K562 (cell line): ENCODE measurements around the gene ESR2. TPM values are rescaled to one million over a fixed set of nuclear protein-coding genes. Genes with fewer than 3 reads are reported as not detected.

ENCODE experiments used
- ATF1 ChIP-seq, 2 experiments: fragments of 450-650 bp in 1 of 2; IDR thresholded peaks; 2 replicates each; pipeline ENCODE4 v1.6.1; 2016; ENCODE audit warnings: missing compliant biosample characterization in 1 of 2, missing genetic modification characterization in 1 of 2
- DNMT1 ChIP-seq: fragments of 450-650 bp; IDR thresholded peaks from 2 replicates; pipeline ENCODE4 v1.6.1; 2016; ENCODE audit warnings: antibody characterized with exemption, mild to moderate bottlenecking
- EGR1 ChIP-seq: fragments of 450-650 bp; conservative IDR thresholded peaks from 2 replicates; pipeline ENCODE4 v1.6.1; 2017; ENCODE audit warnings: mild to moderate bottlenecking
- ETV1 ChIP-seq: fragments of 450-650 bp; conservative IDR thresholded peaks from 2 replicates; pipeline ENCODE4 v1.6.1; 2016; ENCODE audit warnings: missing genetic modification characterization, control low read depth, low read depth, missing compliant biosample characterization
- FOXP1 ChIP-seq: sonication (generic); formaldehyde crosslinking; IDR thresholded peaks from 2 replicates; pipeline ENCODE4 v1.8.0; 2022; ENCODE audit warnings: mild to moderate bottlenecking, missing genetic modification reagents
- KAT2B ChIP-seq: IDR thresholded peaks from one replicate; pipeline ENCODE4 v1.6.1; 2012; ENCODE audit warnings: low read depth, mild to moderate bottlenecking, control low read depth, inconsistent platforms, low read length, moderate library complexity
- MEF2A ChIP-seq: IDR thresholded peaks from 2 replicates; pipeline ENCODE4 v1.6.1; 2011; ENCODE audit warnings: low read depth, mild to moderate bottlenecking, low read length, moderate library complexity; ENCODE audit not compliant: control insufficient read depth
- NFATC3 ChIP-seq: fragments of 450-650 bp; IDR thresholded peaks from 2 replicates; pipeline ENCODE4 v1.6.1; 2017; ENCODE audit warnings: mild to moderate bottlenecking
- NFRKB ChIP-seq: fragments of 450-650 bp; IDR thresholded peaks from 2 replicates; pipeline ENCODE4 v1.6.1; 2016; ENCODE audit warnings: low read depth
- PPARD ChIP-seq: fragments of 250-450 bp; sonication (Bioruptor Pico); IDR thresholded peaks from 2 replicates; pipeline ENCODE4 v1.8.0; 2022; ENCODE audit warnings: inconsistent platforms, mild to moderate bottlenecking, moderate library complexity
- PRPF4 ChIP-seq: fragments of 200-400 bp; formaldehyde crosslinking; IDR thresholded peaks from one replicate; pipeline ENCODE4 v1.6.1; 2017; ENCODE audit warnings: low read length, low read depth, mild to moderate bottlenecking; ENCODE audit not compliant: insufficient read depth, poor library complexity, severe bottlenecking
- RBM17 ChIP-seq: fragments of 200-400 bp; formaldehyde crosslinking; IDR thresholded peaks from 2 replicates; pipeline ENCODE4 v1.6.1; 2017; ENCODE audit warnings: low read depth, mild to moderate bottlenecking, low read length, borderline replicate concordance
- SLC30A9 ChIP-seq: fragments of 250-450 bp; sonication (Bioruptor Pico); IDR thresholded peaks from 2 replicates; pipeline ENCODE4 v1.8.0; 2022; ENCODE audit warnings: mild to moderate bottlenecking, moderate library complexity
- ZNF143 ChIP-seq: sonication (generic); formaldehyde crosslinking; IDR thresholded peaks from 2 replicates; pipeline ENCODE4 v1.9.0; 2022; ENCODE audit warnings: mild to moderate bottlenecking, missing genetic modification reagents
- ZNF717 ChIP-seq: fragments of 250-450 bp; sonication (Bioruptor Pico); IDR thresholded peaks from 2 replicates; pipeline ENCODE4 v1.5.0; 2021
- ZNF785 ChIP-seq: fragments of 250-450 bp; sonication (Bioruptor Pico); IDR thresholded peaks from 2 replicates; pipeline ENCODE4 v1.4.0; 2020; ENCODE audit warnings: mild to moderate bottlenecking
- ZNF830 ChIP-seq: fragments of 250-450 bp; sonication (Bioruptor Pico); IDR thresholded peaks from 2 replicates; pipeline ENCODE4 v1.5.0; 2021; ENCODE audit warnings: mild to moderate bottlenecking
- polyA plus RNA-seq, 8 experiments: library from polyadenylated mRNA; depleted of rRNA in 4 of 8; stranded (reverse) in 5 of 8; unstranded in 3 of 8; fragments of >200 nt; fragmentation: Nextera tagmentation in 2 of 8; fragmentation: Illumina TruSeq in 1 of 8; extraction: Ambion mirVana in 2 of 8; extraction: Trizol in 1 of 8; gene quantifications; 2 replicates each; pipeline versions ENCODE4 v1.2.1 to v1.2.3, GENCODE V29; 2011 to 2014; ENCODE audit warnings: inconsistent platforms in 1 of 8, missing spikeins in 1 of 8
- total RNA-seq, 7 experiments: library from RNA; depleted of rRNA in 6 of 7; stranded (reverse); fragments of >200 nt in 6 of 7; fragmentation: Illumina TruSeq in 2 of 7; extraction: Trizol in 2 of 7; gene quantifications; 2 replicates each; pipeline versions ENCODE4 v1.2.1 to v1.2.3, GENCODE V29; 2011 to 2021; ENCODE audit warnings: low replicate concordance in 1 of 7
- TF ChIP-seq, protein P1 (sequence below), 2 experiments: fragments of 450-650 bp; IDR thresholded peaks; 2 replicates each; pipeline ENCODE4 v1.6.1; 2018; ENCODE audit warnings: mild to moderate bottlenecking in 2 of 2, low read depth in 1 of 2; ENCODE audit not compliant: partially characterized antibody in 2 of 2
- TF ChIP-seq, protein P2 (sequence below): fragments of 250-450 bp; sonication (Bioruptor Pico); IDR thresholded peaks from 2 replicates; pipeline ENCODE4 v1.4.0; 2020

Gene ESR2
- total and polyA plus RNA-seq, 9 of the 15 experiments (the other 6 are each of a cell fraction or from before 2014, with no cell fraction given) = 0.07 to 3.8 (median 2.0) TPM

DNA sequence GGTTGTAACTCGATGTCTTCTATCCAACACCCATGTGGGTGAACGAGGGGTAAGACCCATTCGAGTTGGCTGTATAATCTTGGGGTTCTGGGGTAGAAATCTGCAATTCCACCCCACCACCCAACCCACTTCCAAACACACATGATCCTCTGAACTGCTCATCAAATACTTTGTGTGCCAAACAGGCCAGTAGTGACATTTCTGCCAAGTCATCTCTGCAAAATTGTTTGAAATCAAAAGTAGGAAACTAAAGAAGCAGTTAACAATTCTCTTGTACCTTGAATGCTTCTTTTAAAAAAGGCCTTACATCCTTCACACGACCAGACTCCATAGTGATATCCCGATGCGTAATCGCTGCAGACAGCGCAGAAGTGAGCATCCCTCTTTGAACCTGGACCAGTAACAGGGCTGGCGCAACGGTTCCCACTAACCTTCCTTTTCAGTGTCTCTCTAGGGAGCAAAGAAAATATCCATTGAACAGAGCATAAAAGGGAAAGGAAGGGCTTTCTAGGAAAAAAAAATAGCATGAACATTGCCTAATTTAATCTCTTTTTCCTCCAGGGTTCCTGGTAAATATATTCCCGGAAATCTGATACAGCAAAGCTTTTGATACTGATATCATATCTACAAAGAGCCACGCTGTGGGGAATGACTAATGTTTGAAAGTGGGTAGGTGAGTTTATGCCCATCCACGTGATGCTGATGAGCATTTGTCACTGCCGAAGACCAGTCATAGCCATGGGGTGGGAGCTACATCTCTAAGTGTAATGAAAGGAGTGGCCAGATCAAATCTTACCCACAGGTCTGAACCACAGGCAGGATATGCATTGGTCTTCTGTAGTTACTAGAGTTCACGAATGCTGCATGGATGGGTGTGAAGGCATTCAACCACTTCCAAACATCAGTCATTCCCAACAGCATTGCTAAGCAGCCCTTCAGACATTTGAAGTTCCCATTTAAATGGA, 14.2 kb downstream of the ESR2 start (continued):
- TF ChIP-seq SLC30A9 (CRISPR knock-in tag) (no peak), ZNF785 (CRISPR knock-in tag) (no peak), NFATC3 (no peak), DNMT1 (no peak), KAT2B (no peak), PRPF4 (no peak), PPARD (CRISPR knock-in tag) (no peak), FOXP1 (CRISPR knock-in tag) (no peak), ZNF830 (no peak), EGR1 (no peak; the same call in 1 of the 2 replicates), ATF1 (CRISPR knock-in tag; IDR thresholded peaks at IDR 0.05) (no peak), ATF1 (tag; IDR thresholded peaks at IDR 0.05) (peak; percentile 45; the same call in 1 of the 2 replicates), NFRKB (no peak), RBM17 (no peak), ZNF717 (CRISPR knock-in tag) (no peak), MEF2A (no peak), ZNF143 (CRISPR knock-in tag) (no peak), ETV1 (tag) (no peak)
- TF ChIP-seq, protein P1, sequence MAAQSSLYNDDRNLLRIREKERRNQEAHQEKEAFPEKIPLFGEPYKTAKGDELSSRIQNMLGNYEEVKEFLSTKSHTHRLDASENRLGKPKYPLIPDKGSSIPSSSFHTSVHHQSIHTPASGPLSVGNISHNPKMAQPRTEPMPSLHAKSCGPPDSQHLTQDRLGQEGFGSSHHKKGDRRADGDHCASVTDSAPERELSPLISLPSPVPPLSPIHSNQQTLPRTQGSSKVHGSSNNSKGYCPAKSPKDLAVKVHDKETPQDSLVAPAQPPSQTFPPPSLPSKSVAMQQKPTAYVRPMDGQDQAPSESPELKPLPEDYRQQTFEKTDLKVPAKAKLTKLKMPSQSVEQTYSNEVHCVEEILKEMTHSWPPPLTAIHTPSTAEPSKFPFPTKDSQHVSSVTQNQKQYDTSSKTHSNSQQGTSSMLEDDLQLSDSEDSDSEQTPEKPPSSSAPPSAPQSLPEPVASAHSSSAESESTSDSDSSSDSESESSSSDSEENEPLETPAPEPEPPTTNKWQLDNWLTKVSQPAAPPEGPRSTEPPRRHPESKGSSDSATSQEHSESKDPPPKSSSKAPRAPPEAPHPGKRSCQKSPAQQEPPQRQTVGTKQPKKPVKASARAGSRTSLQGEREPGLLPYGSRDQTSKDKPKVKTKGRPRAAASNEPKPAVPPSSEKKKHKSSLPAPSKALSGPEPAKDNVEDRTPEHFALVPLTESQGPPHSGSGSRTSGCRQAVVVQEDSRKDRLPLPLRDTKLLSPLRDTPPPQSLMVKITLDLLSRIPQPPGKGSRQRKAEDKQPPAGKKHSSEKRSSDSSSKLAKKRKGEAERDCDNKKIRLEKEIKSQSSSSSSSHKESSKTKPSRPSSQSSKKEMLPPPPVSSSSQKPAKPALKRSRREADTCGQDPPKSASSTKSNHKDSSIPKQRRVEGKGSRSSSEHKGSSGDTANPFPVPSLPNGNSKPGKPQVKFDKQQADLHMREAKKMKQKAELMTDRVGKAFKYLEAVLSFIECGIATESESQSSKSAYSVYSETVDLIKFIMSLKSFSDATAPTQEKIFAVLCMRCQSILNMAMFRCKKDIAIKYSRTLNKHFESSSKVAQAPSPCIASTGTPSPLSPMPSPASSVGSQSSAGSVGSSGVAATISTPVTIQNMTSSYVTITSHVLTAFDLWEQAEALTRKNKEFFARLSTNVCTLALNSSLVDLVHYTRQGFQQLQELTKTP (IDR thresholded peaks at IDR 0.05; ENCODE audit: low read depth in 1 of 2, partially characterized antibody in 2 of 2) = peak in 1 of 2 experiments; percentile 39
- TF ChIP-seq, protein P2, sequence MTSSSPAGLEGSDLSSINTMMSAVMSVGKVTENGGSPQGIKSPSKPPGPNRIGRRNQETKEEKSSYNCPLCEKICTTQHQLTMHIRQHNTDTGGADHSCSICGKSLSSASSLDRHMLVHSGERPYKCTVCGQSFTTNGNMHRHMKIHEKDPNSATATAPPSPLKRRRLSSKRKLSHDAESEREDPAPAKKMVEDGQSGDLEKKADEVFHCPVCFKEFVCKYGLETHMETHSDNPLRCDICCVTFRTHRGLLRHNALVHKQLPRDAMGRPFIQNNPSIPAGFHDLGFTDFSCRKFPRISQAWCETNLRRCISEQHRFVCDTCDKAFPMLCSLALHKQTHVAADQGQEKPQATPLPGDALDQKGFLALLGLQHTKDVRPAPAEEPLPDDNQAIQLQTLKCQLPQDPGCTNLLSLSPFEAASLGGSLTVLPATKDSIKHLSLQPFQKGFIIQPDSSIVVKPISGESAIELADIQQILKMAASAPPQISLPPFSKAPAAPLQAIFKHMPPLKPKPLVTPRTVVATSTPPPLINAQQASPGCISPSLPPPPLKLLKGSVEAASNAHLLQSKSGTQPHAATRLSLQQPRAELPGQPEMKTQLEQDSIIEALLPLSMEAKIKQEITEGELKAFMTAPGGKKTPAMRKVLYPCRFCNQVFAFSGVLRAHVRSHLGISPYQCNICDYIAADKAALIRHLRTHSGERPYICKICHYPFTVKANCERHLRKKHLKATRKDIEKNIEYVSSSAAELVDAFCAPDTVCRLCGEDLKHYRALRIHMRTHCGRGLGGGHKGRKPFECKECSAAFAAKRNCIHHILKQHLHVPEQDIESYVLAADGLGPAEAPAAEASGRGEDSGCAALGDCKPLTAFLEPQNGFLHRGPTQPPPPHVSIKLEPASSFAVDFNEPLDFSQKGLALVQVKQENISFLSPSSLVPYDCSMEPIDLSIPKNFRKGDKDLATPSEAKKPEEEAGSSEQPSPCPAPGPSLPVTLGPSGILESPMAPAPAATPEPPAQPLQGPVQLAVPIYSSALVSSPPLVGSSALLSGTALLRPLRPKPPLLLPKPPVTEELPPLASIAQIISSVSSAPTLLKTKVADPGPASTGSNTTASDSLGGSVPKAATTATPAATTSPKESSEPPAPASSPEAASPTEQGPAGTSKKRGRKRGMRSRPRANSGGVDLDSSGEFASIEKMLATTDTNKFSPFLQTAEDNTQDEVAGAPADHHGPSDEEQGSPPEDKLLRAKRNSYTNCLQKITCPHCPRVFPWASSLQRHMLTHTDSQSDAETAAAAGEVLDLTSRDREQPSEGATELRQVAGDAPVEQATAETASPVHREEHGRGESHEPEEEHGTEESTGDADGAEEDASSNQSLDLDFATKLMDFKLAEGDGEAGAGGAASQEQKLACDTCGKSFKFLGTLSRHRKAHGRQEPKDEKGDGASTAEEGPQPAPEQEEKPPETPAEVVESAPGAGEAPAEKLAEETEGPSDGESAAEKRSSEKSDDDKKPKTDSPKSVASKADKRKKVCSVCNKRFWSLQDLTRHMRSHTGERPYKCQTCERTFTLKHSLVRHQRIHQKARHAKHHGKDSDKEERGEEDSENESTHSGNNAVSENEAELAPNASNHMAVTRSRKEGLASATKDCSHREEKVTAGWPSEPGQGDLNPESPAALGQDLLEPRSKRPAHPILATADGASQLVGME (CRISPR knock-in tag) = no peak
